NCI-H2227 treated with DMSO at 0.1 percent for 48 hours (cell line): ENCODE data around the gene TOX3.

ENCODE experiments used
- DNase-seq: peaks from one replicate; lab custom pipeline; 2025; lab: John Stamatoyannopoulos, UW

Gene TOX3

DNA sequence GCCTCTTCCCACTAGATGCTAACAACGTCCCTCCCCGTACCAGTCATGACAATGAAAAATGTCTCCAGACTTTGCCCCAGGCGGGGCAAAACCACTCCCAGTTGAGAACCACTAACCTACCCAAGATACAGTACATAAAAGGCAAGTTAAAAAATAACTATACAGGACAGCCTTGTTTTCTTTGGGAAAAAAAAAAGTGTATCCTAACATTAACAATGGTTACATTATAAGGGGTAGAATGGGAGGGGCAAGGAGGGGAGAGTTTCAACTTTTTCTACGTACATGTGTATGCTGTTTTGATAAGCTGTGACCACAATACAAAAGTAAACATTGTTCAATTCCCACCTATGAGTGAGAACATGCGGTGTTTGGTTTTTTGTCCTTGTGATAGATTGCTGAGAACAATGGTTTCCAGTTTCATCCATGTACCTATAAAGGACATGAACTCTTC lies 94.9 kb downstream of the TOX3 start:
- DNase-seq: no peak

DNA sequence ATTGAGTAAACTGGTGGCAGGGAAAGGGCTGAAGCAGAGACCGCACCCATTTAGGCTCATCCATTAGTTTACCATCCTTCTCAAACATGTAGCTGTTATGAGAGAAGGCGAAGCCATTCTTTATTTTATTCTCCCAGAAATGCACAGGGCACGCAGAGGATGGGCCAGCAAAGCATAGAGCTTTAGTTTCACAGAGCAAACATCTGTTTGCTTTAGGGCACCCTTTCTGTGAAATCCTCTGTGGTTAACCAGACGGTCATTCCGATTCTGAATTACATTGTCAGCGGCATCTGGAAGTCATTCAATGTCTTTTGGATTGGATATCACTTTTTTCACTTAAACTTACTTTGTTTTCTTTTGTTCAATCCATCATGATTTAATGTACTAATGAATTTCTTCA lies 96.0 kb downstream of the TOX3 start:
- DNase-seq: no peak

DNA sequence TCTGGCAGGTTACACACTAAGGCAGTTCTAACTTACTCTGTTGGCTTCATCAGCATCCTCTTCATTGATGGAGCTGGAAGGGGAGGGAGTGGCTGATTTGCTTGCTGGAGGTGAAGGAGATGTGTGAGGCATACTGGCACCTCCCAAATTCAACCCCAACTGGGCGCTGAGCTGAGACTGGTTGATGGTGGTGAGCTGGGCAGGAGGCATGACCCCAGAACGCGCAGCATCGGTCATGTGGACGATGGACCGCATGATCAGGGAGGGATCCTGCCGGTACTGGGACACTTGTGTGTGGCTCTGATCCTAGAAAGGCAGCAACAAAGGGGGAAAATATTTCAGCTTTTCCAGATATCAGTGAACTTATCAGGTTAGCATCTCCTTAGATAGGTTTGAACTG lies 96.7 kb downstream of the TOX3 start:
- DNase-seq: no peak

GRCh38 chr16:52446080-52446479 lies 100.9 kb downstream of the TOX3 start:
- DNase-seq: peak; percentile 39

DNA sequence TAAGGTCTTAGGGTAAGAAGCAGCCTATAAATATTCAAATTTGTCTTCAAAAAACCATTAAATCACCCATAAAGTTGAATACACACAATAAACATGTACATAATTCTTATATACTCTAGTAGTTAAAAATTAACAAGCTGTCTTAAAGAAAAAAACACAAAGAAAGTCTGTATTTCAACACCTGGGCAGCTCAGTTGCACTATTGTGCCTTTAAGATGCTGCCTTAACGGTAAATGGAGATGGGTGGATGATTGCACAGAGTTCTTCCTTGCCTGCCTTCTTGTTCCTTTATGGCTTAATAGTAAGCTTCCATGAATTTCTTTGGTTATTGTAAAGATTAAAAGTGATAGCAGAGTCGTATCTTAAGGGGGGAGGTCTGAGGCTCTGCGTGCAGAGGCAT lies 105.1 kb downstream of the TOX3 start:
- DNase-seq: no peak

DNA sequence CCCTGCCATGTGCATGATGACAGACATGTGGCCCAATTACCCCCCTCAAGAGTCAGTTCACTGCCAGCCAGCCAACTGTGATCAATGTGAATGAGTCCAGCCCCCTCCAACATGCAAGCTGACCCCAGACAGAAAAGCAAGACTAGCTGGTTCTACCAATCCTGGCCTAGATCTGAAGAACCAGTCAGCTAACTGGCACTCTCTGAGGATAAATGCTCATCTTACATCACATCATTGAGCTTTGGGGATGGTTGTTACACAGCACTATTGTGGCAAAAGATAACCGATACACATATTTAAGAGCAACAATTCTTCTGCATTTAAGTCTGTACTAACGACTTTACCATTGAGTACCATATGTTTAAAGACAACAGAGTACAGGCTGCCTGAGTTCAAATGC lies 106.7 kb downstream of the TOX3 start:
- no peak for DNase-seq

GRCh38 chr16:52439750-52440149 lies 107.2 kb downstream of the TOX3 start:
- DNase-seq: no peak

- DNase-seq: no peak
Observed at GRCh38 chr16:52439171-52439701, 107.7 kb downstream of the TOX3 start.

GRCh38 chr16:52437277-52437670 lies 109.7 kb downstream of the TOX3 start:
- no peak for DNase-seq

DNA sequence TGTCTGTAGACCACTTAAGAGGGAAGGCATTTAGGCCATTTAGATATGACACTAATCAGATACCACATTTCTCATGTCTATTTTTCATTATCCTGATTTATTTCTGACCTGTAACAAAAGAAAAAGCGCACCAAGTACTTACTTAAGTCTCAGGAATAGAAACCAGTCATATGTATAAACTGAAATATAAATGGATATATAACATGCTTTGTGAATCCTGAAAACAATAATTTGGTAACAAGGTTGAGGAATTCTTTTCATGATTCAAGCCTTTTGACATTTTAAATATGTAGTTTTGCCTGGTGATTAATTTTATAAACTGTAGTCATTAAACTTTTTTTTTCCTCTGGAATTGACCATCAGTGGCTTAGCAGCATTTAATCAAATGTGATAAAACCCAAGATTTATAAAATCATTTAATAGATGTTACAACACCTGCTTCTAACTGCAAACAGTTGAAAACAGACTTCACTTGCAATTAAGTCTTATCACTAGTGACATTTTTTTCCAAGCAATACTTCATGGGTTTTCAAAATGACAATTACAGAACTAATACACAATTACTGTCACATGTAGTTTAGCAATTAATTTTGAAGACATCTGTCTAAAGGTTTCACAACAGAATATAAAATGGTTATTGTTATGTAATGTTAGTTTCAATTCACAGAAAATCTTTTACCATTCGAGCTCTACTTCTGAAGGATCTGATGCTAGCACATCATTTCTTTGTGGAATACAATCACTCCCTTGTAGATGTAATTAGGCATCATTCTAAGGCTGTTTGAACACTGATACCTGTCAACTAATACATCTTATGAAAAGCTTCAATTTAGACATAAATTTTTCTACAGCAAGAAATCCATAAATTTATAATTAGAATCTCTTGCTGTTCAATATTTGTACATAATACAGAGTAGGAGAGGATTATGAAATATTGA lies 110.3 kb downstream of the TOX3 start:
- no peak for DNase-seq

DNA sequence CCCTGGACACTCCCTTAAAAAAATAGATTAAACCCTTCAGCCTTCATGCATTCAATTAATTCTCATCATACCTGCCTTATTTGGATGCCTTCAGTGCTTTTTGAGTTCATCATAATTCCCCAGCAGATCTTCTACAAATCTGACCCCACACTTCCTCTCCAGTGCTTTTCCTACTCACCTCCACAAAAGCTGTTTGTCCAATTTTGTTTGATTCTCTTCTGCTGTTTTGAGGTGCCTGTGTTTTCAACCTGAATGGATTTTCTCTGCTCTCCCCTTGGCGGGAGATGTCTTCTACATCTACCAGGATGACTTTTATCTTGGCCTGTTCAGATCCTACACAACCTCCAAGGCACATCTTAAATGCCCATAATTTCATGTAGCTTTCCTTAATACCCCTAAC lies 112.7 kb downstream of the TOX3 start:
- DNase-seq: no peak

- peak; percentile 13 for DNase-seq
Observed at GRCh38 chr16:52433643-52434042, 113.3 kb downstream of the TOX3 start.

DNA sequence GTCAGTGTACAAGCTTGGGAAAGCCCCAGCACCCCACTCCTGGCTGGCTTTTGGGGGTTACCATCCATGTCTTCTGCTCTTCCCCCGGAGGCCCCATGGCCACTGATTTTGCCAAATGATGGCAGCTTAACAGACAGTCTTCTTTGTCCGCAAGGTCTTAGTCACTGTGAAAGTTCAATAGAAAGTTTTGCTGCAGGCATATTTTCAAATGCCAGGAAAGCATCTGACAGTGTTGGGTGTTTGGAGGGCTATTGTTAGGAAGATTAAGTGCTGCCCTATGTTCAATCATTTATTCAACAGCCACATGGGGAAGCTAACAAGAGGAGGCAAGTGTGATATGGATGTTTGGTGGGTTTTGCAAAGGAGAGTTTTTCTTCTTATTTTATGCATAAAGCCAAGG lies 122.4 kb downstream of the TOX3 start:
- DNase-seq: no peak

DNA sequence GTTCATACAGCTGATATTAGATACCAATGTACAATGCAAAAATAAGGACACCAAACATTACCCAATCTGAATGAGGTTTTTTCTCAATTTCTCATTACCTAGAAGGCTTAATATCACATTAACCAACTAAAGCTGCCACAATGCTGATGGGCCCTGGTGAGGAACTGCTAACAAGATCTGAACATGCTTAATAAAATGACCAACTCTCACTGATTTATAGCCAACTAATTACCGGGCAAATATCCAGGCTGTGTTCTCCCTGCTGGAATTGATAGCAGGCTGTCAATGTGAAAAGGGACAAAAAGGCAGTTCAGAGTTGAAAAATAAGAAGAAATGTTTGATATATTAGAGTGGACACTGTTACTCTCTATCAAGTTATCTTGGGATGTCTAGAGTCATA lies 124.6 kb downstream of the TOX3 start:
- no peak for DNase-seq

DNA sequence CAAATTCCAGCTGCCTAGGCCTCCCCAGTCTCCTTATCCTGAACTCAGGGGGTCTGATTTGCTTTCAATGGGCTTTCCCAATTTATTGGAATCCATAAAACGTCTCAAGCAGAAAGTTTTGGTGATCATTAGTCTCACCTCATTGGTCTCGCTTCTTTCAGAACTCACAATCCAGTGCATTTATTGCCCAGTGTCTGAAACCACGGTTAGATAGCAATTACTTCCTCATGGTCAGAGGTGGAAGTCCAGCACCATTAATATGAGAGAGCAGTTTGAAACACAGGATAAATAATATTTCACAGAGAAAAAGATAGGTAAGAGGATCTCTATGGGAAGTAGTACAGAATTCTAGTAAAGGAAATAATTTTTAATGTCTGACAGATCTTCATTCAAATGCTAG lies 128.7 kb downstream of the TOX3 start:
- DNase-seq: no peak

- DNase-seq: no peak
Observed at GRCh38 chr16:52416888-52417287, 130.1 kb downstream of the TOX3 start.

- no peak for DNase-seq
Observed at GRCh38 chr16:52411011-52411410, 135.9 kb downstream of the TOX3 start.

DNA sequence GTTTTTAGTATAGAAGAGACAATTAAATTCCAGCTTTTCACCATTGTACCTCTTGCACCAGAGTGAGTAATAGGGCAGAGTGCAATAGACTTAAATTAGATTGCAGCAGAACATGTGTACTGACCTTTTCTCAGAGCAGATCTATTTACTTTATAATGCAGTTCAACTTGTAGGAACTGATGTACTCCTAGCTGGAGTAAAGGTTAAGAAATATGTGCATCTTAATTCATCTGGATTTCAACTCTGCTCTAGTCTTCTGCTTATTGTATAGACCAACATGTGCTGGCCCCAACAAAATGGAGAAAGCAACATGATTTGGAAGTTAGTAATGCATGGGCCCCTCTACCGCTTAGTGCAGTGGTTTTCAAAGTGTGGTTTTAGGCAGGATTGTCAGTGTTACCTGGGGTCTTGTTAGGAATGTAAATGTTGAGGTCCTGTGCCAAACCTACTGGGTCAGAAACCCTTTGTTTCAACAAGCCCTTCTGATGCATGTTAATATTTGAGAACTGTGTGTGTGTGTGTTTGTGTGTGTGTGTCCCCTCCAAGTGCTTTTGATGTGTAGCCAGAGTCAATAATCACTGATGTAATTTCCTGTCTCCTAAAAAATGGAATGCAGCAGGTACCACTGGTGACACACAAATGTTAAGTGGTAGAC lies 138.6 kb downstream of the TOX3 start:
- DNase-seq: no peak

DNA sequence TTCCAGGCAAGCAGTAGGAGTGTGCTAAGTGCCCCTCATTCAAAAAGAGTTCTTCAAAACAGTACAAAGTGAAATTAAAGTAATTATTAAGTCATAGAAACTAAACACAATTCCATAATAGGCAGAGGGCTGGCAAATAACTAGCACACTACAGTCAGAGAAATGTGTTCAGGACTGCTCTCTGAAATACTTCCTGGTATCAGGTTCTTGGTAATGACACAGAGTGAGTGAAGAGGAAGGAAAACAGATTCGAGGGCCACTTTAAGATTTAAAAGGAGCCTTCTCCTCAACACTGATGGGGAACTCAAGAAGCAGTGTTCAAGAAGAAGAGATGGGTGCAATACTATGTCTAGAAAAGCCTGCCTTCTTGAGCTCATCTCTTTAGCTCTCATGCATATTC lies 139.2 kb downstream of the TOX3 start:
- DNase-seq: no peak

- no peak for DNase-seq
Observed at GRCh38 chr16:52405441-52405840, 141.5 kb downstream of the TOX3 start.

DNA sequence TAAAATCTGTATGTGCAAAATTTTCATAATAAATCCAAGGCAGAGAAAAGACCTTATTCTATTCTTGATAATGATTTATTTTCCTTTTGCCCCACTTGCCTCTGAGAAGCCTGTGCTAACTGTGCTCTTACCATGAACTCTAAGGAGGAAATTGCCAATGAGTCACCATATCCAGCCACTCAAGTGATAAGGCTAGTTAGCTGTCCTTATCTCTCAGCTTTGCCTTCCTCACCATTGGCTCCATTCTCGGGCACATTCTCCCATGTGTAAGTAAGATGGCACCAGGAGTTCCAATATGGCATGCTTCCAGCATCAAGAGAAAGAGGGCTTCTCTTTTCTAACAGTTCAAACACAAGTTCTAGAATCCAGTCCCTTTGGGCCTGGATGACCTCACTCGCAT lies 142.4 kb downstream of the TOX3 start:
- DNase-seq: no peak

DNA sequence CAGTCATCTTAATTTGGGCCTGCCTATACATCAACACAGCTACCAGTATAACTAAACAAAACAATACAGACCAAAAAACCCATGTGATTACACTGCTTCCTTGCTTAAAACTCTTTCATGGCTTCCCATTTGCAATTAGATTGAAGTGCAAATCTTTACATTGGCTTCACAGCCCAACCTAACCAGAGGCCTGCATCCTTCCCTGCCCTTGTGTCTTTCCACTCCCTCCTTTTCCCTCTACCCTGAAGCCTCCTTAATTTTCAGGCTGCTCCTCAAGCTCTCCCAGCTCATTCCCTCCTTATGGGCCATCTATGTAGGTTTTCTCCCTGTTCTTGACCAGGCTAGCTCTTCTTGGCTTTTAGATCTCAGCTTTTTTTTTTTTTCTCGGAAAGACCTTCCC lies 147.8 kb downstream of the TOX3 start:
- no peak for DNase-seq

DNA sequence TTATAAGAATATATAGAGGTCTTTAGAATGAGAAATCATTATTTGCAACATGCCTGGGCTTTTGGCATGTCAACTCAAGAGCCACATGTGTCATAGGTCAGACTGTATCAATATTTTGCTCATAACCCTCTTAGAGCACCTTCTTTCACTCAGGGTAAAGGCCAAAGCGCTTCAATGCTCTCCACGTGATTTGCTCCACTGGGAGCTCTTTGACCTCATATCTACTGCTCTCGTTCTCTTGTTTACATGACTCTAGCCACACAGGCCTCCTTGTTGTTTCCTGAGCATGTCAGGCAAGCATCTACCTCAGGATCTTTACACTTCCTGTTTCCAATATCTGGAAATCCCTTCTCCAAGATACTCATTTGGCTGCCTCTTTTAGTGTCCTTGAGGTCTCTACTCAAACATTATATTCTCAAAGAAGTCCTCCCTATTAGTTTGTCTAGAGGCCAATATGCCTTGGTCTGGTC lies 148.4 kb downstream of the TOX3 start:
- DNase-seq: no peak
